GM12873 (cell line): Measurements from ENCODE around the gene TRMT5.

Experiments used
- TF ChIP-seq, protein P1 (sequence below): IDR thresholded peaks from 2 replicates; pipeline ENCODE4 v1.5.1; 2012; ENCODE audit warnings: low read depth, mild to moderate bottlenecking, moderate library complexity, low read length, control low read depth; ENCODE audit not compliant: insufficient read depth; ENCODE audit errors: missing control alignments

The TRMT5 gene

GRCh38 chr14:60963761-60964160, 17.1 kb downstream of the TRMT5 start:
- TF ChIP-seq, protein P1, sequence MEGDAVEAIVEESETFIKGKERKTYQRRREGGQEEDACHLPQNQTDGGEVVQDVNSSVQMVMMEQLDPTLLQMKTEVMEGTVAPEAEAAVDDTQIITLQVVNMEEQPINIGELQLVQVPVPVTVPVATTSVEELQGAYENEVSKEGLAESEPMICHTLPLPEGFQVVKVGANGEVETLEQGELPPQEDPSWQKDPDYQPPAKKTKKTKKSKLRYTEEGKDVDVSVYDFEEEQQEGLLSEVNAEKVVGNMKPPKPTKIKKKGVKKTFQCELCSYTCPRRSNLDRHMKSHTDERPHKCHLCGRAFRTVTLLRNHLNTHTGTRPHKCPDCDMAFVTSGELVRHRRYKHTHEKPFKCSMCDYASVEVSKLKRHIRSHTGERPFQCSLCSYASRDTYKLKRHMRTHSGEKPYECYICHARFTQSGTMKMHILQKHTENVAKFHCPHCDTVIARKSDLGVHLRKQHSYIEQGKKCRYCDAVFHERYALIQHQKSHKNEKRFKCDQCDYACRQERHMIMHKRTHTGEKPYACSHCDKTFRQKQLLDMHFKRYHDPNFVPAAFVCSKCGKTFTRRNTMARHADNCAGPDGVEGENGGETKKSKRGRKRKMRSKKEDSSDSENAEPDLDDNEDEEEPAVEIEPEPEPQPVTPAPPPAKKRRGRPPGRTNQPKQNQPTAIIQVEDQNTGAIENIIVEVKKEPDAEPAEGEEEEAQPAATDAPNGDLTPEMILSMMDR, result no peak

DNA sequence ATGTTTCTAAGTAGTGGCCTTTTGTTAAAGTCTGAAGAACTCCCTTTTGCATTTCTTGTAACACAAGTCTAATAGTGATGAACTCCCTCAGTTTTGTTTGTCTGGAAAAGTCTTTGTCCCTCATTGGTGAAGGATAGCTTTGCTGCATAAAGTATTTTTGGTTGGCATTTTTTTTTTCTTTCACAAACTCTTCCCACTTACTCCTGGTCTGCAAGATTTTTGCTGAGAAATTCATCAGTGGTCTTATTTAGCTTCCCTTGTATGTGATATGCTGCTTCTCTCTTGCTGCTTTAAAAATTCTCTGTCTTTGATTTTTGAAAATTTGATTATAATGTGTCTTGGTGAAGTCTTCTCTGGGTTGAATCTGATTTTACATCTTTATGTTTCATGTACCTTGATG, 22.7 kb downstream of the TRMT5 start:
- TF ChIP-seq, protein P1, result no peak

GRCh38 chr14:60956632-60957031, 24.2 kb downstream of the TRMT5 start:
- TF ChIP-seq, protein P1, result no peak

DNA sequence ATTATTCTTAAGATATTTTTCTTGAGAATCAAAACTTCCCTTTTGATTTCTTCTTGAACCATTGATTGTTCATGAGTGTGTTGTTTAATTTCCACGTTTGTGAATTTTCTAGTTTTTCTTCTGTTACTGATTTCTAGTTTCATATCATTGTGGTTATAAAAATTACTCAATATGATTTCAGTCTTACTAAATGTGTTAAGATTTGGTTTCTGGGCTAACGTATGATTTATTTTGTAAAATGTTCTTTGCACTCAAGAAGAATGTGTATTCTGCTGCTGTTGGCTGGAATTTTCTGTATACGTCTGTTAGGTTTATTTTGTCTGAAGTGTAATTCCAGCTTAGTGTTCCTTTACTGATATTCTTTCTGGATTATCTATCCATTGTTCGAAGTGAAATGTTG, 24.7 kb downstream of the TRMT5 start:
- TF ChIP-seq, protein P1, result no peak

DNA sequence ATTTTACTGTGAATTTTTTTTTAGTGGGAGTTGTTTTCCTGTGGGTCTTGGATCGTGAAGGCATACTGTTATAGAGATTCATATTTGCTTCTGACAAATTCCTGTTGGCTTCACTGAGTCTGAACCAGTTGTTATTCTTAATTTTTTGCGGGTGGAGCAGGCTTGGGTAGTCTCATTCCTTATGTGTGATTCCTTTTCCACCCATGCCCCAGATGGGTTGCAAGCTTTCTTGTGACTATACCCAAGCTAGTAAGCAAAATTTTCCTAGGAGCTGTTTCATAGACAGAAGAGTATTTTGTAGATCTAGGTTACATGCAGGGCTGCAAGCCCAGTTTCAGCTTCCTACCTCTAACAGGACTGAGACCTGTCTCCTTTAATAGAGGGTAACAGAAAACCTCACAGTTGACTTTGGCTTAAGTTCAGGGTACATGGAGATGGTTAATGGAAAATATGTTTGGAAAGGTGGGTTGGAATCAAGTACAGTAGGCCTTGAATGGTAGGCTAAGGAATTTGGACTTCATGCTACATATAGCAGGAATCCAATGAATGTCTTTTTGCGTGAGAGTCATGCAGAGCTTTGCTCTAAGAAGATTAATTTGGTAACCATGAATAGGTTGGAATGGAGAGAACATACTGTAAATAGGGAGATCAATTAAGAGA, 29.0 kb downstream of the TRMT5 start:
- TF ChIP-seq, protein P1, result no peak

- TF ChIP-seq, protein P1, result no peak
Measured at GRCh38 chr14:60946773-60947172, 34.1 kb downstream of the TRMT5 start.

DNA sequence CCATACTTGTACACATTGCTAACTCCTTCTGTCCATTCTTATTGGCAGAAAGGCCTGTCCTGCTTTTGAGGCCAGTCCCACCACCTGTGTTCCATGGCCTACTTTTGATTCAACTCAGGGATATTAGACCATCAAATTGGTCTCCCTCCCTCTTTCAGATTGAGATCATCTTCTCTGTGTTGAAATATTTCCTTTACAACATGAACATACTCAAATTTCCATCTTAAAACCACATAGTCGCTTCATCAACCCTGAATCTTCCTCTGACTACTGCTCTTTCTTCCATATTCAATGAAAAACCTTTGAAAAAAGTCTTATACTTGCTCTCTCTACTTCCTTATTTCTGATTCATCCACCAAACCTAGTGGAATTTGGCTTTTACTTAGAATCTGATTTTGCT, 34.9 kb downstream of the TRMT5 start:
- TF ChIP-seq, protein P1, result no peak

DNA sequence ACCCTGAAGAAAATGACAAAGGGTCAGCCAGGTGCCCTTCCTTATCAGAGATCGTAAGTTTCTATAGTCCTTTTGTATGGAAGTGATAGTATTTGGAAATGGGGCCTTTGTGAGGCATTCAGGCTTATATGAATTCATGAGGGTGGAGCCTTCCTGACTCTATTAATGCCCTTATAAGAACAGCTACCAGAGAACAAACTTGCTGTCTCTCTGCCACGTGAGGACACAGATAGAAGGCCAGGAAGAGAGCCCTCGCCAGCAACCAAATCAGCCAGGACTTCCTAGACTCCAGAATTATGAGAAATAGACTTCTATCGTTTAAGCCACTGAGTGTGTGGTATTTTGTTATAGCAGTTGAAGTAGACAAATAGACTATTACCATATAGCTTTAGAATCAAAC, 36.7 kb downstream of the TRMT5 start:
- TF ChIP-seq, protein P1, result no peak
